K562 (cell line): ENCODE data around the gene LIX1. TPM values are rescaled to one million over a fixed set of nuclear protein-coding genes. Genes with fewer than 3 reads are reported as not detected.

Experiments used
- ATAC-seq: fragments of 200-7000 bp; cut with Tn5 transposase; 3 replicates; pipeline ENCODE4 v1.9.1; 2020; ENCODE audit warnings: moderate library complexity
- BruUV-seq: library from RNA; stranded (reverse); fragments of 400-500 nt; replicated peaks from 2 replicates; lab custom pipeline; 2021; lab: Mats Ljungman, UMichigan
- CTCF ChIA-PET: fragments of 300-600 bp; formaldehyde crosslinking; extraction: SDS; loops from one replicate; lab custom pipeline; 2021; ENCODE audit warnings: low intra/inter-chr PET ratio; lab: Yijun Ruan, JAX
- POLR2A ChIA-PET: fragments of 300-600, 350-650 bp; sonication (Branson Sonifier 250); formaldehyde crosslinking; extraction: SDS; loops from one replicate; lab custom pipeline; 2021; ENCODE audit warnings: antibody characterized with exemption, inconsistent platforms; lab: Yijun Ruan, JAX
- DNase-seq, 4 experiments: peaks; one replicate each; pipeline versions ENCODE4 v3.0.0 to v3.0.0-alpha.2; 2011 to 2018; ENCODE audit warnings: low spot score in 3 of 4, mixed read lengths in 3 of 4; ENCODE audit errors: extremely low read depth in 1 of 4
- FAIRE-seq: peaks from 2 replicates; lab custom pipeline; 2011; peaks lifted over from hg19 to GRCh38; lab: Jason Lieb, UNC
- H2AFZ ChIP-seq: 2 replicates; pipeline ENCODE4 v1.6.0; 2011; ENCODE audit warnings: low read depth, low read length, control low read depth, inconsistent platforms
- H3K27ac ChIP-seq: fragments of 200-600 bp; 3 replicates; pipeline ENCODE4 v1.8.0; 2011; ENCODE audit warnings: low read depth, mild to moderate bottlenecking, control low read depth, inconsistent platforms, low read length, moderate library complexity, mixed read lengths; ENCODE audit errors: extremely low read depth
- H3K27me3 ChIP-seq, 2 experiments: fragments of 300-600 bp in 1 of 2; 2 replicates in 1 of 2; 3 replicates in 1 of 2; pipeline versions ENCODE4 v1.6.0 to v1.8.0; 2011; ENCODE audit warnings: inconsistent platforms in 2 of 2, low read length in 2 of 2, mild to moderate bottlenecking in 1 of 2, mixed read lengths in 1 of 2, moderate library complexity in 1 of 2; ENCODE audit not compliant: control insufficient read depth in 2 of 2, insufficient read depth in 2 of 2
- H3K36me3 ChIP-seq: fragments of 300-600 bp; 3 replicates; pipeline ENCODE4 v1.8.0; 2011; ENCODE audit warnings: mild to moderate bottlenecking, low read length, inconsistent platforms; ENCODE audit not compliant: control insufficient read depth, insufficient read depth
- H3K4me1 ChIP-seq, 2 experiments: fragments of 200-600 bp in 1 of 2; replicated peaks in 1 of 2; 2 replicates in 1 of 2; 3 replicates in 1 of 2; pipeline versions ENCODE4 v1.5.1 to v1.8.0; 2011; ENCODE audit warnings: inconsistent platforms in 2 of 2, low read length in 2 of 2, mild to moderate bottlenecking in 1 of 2, mixed read lengths in 1 of 2, moderate library complexity in 1 of 2; ENCODE audit not compliant: control insufficient read depth in 2 of 2, insufficient read depth in 2 of 2
- H3K4me2 ChIP-seq: 2 replicates; pipeline ENCODE4 v1.6.1; 2011; ENCODE audit warnings: low read length, control low read depth, inconsistent platforms, mixed read lengths; ENCODE audit not compliant: insufficient read depth
- H3K4me3 ChIP-seq: fragments of 200-600 bp; sonication (generic), shearing (Covaris generic); 2 replicates; pipeline ENCODE4 v1.5.1; 2016; ENCODE audit warnings: control low read depth, inconsistent platforms
- H3K79me2 ChIP-seq: fragments of 200-600 bp; 3 replicates; pipeline ENCODE4 v1.8.0; 2011; ENCODE audit warnings: low read length, inconsistent platforms; ENCODE audit not compliant: control insufficient read depth, insufficient read depth
- H3K9ac ChIP-seq, 2 experiments: 2 replicates each; pipeline versions ENCODE4 v1.6.0 to v1.6.1; 2011; ENCODE audit warnings: low read depth in 2 of 2, low read length in 2 of 2, control low read depth in 1 of 2, inconsistent platforms in 1 of 2, mild to moderate bottlenecking in 1 of 2, mixed read lengths in 1 of 2; ENCODE audit not compliant: insufficient read depth in 1 of 2
- H3K9me1 ChIP-seq: one replicate; pipeline ENCODE4 v1.6.0; 2011; ENCODE audit warnings: inconsistent platforms, mild to moderate bottlenecking, low read length, moderate library complexity; ENCODE audit not compliant: control insufficient read depth, insufficient read depth
- H3K9me3 ChIP-seq: replicated peaks from 2 replicates; pipeline ENCODE4 v1.5.1; 2011; ENCODE audit warnings: low read depth, low read length, inconsistent platforms; ENCODE audit not compliant: control insufficient read depth, insufficient read depth
- H4K20me1 ChIP-seq: replicated peaks from 2 replicates; pipeline ENCODE4 v1.6.1; 2011; ENCODE audit warnings: low read length, inconsistent platforms, mixed read lengths; ENCODE audit not compliant: control insufficient read depth, insufficient read depth
- CREBBP ChIP-seq: IDR thresholded peaks from one replicate; pipeline ENCODE4 v1.6.1; 2012; ENCODE audit warnings: low read depth, mild to moderate bottlenecking, control low read depth, inconsistent platforms, low read length
- MCM5 ChIP-seq: fragments of 450-650 bp; IDR thresholded peaks from 2 replicates; pipeline ENCODE4 v1.6.1; 2016; ENCODE audit warnings: low read depth
- POLR2AphosphoS5 ChIP-seq: IDR thresholded peaks from 2 replicates; pipeline ENCODE4 v1.6.1; 2011; ENCODE audit warnings: mild to moderate bottlenecking, low read depth, low read length, moderate library complexity; ENCODE audit not compliant: control insufficient read depth, insufficient read depth
- SP2 ChIP-seq: IDR thresholded peaks from 2 replicates; pipeline ENCODE4 v1.6.1; 2011; ENCODE audit warnings: mild to moderate bottlenecking, low read depth, low read length, moderate library complexity; ENCODE audit not compliant: poor library complexity, severe bottlenecking; ENCODE audit errors: extremely low read depth
- TBL1XR1 ChIP-seq, 2 experiments: IDR thresholded peaks; 2 replicates each; pipeline ENCODE4 v1.6.1; 2012; ENCODE audit warnings: improper control_type of control experiment in 2 of 2, low read length in 2 of 2, mild to moderate bottlenecking in 1 of 2
- YBX1 ChIP-seq: fragments of 450-650 bp; IDR thresholded peaks from 2 replicates; pipeline ENCODE4 v1.7.1; 2016; ENCODE audit warnings: mild to moderate bottlenecking
- ZBTB17 ChIP-seq: fragments of 450-650 bp; formaldehyde crosslinking; IDR thresholded peaks from 2 replicates; pipeline ENCODE4 v1.4.0; 2020; ENCODE audit warnings: mild to moderate bottlenecking
- WGBS: fragments of 100-300 bp; shearing (Covaris generic); methylation state at CpG from one replicate; pipeline ENCODE4 v1.1.6; 2016; ENCODE audit warnings: low coverage, mixed read lengths; ENCODE audit not compliant: insufficient coverage; ENCODE audit errors: missing lambda C conversion rate; 5-methylcytosine and 5-hydroxymethylcytosine counted together
- in situ Hi-C: fragments of 300-500 bp; cut with MboI; formaldehyde crosslinking; loops from 4 replicates; pipeline ENCODE4 v1.15.0; 2018; ENCODE audit warnings: inconsistent platforms, mixed read lengths
- intact Hi-C: fragments of 100-400 bp; cut with micrococcal nuclease; formaldehyde crosslinking; loops from 2 replicates; pipeline ENCODE4 v1.14.2; 2022
- polyA plus RNA-seq, 8 experiments: library from polyadenylated mRNA; depleted of rRNA in 4 of 8; stranded (reverse) in 5 of 8; unstranded in 3 of 8; fragments of >200 nt; fragmentation: Nextera tagmentation in 2 of 8; fragmentation: Illumina TruSeq in 1 of 8; extraction: Ambion mirVana in 2 of 8; extraction: Trizol in 1 of 8; gene quantifications; 2 replicates each; pipeline versions ENCODE4 v1.2.1 to v1.2.3, GENCODE V29; 2011 to 2014; ENCODE audit warnings: inconsistent platforms in 1 of 8, missing spikeins in 1 of 8
- total RNA-seq, 7 experiments: library from RNA; depleted of rRNA in 6 of 7; stranded (reverse); fragments of >200 nt in 6 of 7; fragmentation: Illumina TruSeq in 2 of 7; extraction: Trizol in 2 of 7; gene quantifications; 2 replicates each; pipeline versions ENCODE4 v1.2.1 to v1.2.3, GENCODE V29; 2011 to 2021; ENCODE audit warnings: low replicate concordance in 1 of 7
- TF ChIP-seq, protein P1 (sequence below): fragments of 450-650 bp; IDR thresholded peaks from 2 replicates; pipeline ENCODE4 v1.6.1; 2016; ENCODE audit warnings: missing biosample characterization, missing genetic modification characterization
- TF ChIP-seq, protein P2 (sequence below): fragments of 450-650 bp; IDR thresholded peaks from 2 replicates; pipeline ENCODE4 v1.7.1; 2018; ENCODE audit warnings: mild to moderate bottlenecking, low read depth; ENCODE audit not compliant: partially characterized antibody

The LIX1 gene
- total and polyA plus RNA-seq, 9 of the 15 experiments (the other 6 are each of a cell fraction or from before 2014, with no cell fraction given): 0.01 to 0.18 TPM; not detected in 7

DNA sequence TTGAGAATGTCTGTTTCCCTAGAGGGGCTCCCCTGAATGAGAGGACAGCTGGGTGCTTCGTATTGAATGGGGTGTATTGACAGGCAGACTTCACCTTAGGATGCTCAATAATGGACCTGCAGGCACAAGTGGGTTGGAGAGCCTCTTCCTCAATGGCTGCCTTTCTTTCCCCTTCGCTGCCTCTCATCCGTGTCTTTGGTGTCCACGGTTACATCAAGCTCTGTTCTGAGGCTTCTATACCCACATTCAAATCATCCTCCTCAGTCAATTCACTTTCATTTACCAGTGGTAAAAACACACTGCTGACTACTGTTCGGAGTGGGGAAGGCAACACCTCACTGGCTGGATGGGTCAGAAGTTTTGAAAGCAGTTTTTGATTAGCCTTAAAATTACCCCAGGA, 20.6 kb downstream of the LIX1 start:
- intact Hi-C loops: no loop called here
- Histone ChIP-seq H3K9me1 (no peaks in the 10 kb centered on the region), H3K4me1 (no peaks in the 10 kb centered on the region), H3K27ac (no peak overlapping the region), H3K9ac (no peak overlapping the region), H3K4me3 (no peak overlapping the region)
- whole genome bisulfite sequencing: 47% methylated on average over 5 of the region's 5 CpGs
- no peak for ATAC-seq
- CTCF ChIA-PET: no interaction called here
- no peak for TF ChIP-seq YBX1
- TF ChIP-seq ZBTB17: no peak
- TF ChIP-seq POLR2AphosphoS5: no peak
- TF ChIP-seq, protein P1, sequence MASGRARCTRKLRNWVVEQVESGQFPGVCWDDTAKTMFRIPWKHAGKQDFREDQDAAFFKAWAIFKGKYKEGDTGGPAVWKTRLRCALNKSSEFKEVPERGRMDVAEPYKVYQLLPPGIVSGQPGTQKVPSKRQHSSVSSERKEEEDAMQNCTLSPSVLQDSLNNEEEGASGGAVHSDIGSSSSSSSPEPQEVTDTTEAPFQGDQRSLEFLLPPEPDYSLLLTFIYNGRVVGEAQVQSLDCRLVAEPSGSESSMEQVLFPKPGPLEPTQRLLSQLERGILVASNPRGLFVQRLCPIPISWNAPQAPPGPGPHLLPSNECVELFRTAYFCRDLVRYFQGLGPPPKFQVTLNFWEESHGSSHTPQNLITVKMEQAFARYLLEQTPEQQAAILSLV (tag): no peak
- no peak for TF ChIP-seq CREBBP
- TF ChIP-seq SP2: no peak
- no peak for TF ChIP-seq MCM5
- TF ChIP-seq, protein P2, sequence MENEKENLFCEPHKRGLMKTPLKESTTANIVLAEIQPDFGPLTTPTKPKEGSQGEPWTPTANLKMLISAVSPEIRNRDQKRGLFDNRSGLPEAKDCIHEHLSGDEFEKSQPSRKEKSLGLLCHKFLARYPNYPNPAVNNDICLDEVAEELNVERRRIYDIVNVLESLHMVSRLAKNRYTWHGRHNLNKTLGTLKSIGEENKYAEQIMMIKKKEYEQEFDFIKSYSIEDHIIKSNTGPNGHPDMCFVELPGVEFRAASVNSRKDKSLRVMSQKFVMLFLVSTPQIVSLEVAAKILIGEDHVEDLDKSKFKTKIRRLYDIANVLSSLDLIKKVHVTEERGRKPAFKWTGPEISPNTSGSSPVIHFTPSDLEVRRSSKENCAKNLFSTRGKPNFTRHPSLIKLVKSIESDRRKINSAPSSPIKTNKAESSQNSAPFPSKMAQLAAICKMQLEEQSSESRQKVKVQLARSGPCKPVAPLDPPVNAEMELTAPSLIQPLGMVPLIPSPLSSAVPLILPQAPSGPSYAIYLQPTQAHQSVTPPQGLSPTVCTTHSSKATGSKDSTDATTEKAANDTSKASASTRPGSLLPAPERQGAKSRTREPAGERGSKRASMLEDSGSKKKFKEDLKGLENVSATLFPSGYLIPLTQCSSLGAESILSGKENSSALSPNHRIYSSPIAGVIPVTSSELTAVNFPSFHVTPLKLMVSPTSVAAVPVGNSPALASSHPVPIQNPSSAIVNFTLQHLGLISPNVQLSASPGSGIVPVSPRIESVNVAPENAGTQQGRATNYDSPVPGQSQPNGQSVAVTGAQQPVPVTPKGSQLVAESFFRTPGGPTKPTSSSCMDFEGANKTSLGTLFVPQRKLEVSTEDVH: no peak
- no peak for TF ChIP-seq TBL1XR1 (IDR thresholded peaks at IDR 0.05; ENCODE audit: low read length in 2 of 2)
- TF ChIP-seq, all 486 proteins: peak for 0
- H3K36me3 ChIP-seq: no peaks in the 10 kb centered on the region
- no peak for FAIRE-seq
- no peaks in the 10 kb centered on the region for H3K9me3 ChIP-seq
- DNase-seq: no peak
- no TSS peak for BruUV-seq
- POLR2A ChIA-PET: no interaction called here
- H2AFZ ChIP-seq: no peak overlapping the region
- no peaks in the 10 kb centered on the region for H4K20me1 ChIP-seq
- no peaks in the 10 kb centered on the region for H3K27me3 ChIP-seq
- H3K4me2 ChIP-seq: no peak overlapping the region
- no peaks in the 10 kb centered on the region for H3K79me2 ChIP-seq
- in situ Hi-C loops: no loop called here
